ENCODE data around the gene PROK2. TPM values are rescaled to one million over a fixed set of nuclear protein-coding genes. Genes with fewer than 3 reads are reported as not detected.

Gene PROK2
- total RNA-seq, 3 donors from 2014 or later (not counting 1 experiment from before 2014, with no cell fraction given) = 0.54 to 8.7 TPM; not detected in 1

GRCh38 chr3:71759401-71759800 is 25.5 kb downstream of the PROK2 start:
- H3K9me3 ChIP-seq (ENCODE audit: control insufficient read depth, insufficient read depth, low read length) = no peaks in the 10 kb centered on the region
- intact Hi-C loops (cut with micrococcal nuclease) = no loop called here
- Mint-ChIP-seq H3K27me3 (ENCODE audit: low read depth in 2 of 2) (peaks cover 49 to 57% of the 10 kb centered on the region in 2 donors), H3K36me3 (no peaks in the 10 kb centered on the region), H3K4me1 (no peaks in the 10 kb centered on the region), H3K27ac (no peak overlapping the region), H3K4me3 (no peak overlapping the region), H3K9me3 (no peaks in the 10 kb centered on the region)
- H3K27me3 ChIP-seq (ENCODE audit: control insufficient read depth, insufficient read depth, low read length) = peaks cover 5% of the 10 kb centered on the region
- ATAC-seq (peak in 1 of 3 donors; percentile 32), DNase-seq (no peak)
- WGBS (ENCODE audit: insufficient coverage) = 69% methylated on average over 5 of the region's 5 CpGs
- H3K27ac ChIP-seq (ENCODE audit: low read length) = no peak overlapping the region
- no peaks in the 10 kb centered on the region for H3K36me3 ChIP-seq (ENCODE audit: control insufficient read depth, insufficient read depth, low read length)
- no peaks in the 10 kb centered on the region for H3K4me1 ChIP-seq (ENCODE audit: control insufficient read depth, insufficient read depth, low read length)
- TF ChIP-seq, protein P1, sequence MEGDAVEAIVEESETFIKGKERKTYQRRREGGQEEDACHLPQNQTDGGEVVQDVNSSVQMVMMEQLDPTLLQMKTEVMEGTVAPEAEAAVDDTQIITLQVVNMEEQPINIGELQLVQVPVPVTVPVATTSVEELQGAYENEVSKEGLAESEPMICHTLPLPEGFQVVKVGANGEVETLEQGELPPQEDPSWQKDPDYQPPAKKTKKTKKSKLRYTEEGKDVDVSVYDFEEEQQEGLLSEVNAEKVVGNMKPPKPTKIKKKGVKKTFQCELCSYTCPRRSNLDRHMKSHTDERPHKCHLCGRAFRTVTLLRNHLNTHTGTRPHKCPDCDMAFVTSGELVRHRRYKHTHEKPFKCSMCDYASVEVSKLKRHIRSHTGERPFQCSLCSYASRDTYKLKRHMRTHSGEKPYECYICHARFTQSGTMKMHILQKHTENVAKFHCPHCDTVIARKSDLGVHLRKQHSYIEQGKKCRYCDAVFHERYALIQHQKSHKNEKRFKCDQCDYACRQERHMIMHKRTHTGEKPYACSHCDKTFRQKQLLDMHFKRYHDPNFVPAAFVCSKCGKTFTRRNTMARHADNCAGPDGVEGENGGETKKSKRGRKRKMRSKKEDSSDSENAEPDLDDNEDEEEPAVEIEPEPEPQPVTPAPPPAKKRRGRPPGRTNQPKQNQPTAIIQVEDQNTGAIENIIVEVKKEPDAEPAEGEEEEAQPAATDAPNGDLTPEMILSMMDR (IDR thresholded peaks at IDR 0.05) = no peak
- H3K4me3 ChIP-seq (ENCODE audit: low read length) = no peak overlapping the region

GRCh38 chr3:71758091-71758490 is 26.9 kb downstream of the PROK2 start:
- no peak for DNase-seq
- no peak overlapping the region for H3K27ac Mint-ChIP-seq
- H3K27me3 ChIP-seq (ENCODE audit: control insufficient read depth, insufficient read depth, low read length) = peaks cover 6% of the 10 kb centered on the region
- H3K36me3 ChIP-seq (ENCODE audit: control insufficient read depth, insufficient read depth, low read length) = no peaks in the 10 kb centered on the region
- intact Hi-C loops (cut with micrococcal nuclease) = no loop called here
- H3K9me3 ChIP-seq (ENCODE audit: control insufficient read depth, insufficient read depth, low read length) = no peaks in the 10 kb centered on the region
- H3K4me3 Mint-ChIP-seq = no peak overlapping the region
- WGBS (ENCODE audit: insufficient coverage) = 63% methylated on average over 1 of the region's 2 CpGs
- H3K9me3 Mint-ChIP-seq = no peaks in the 10 kb centered on the region
- TF ChIP-seq, protein P1 (IDR thresholded peaks at IDR 0.05) = no peak
- H3K4me3 ChIP-seq (ENCODE audit: low read length) = no peak overlapping the region
- H3K4me1 ChIP-seq (ENCODE audit: control insufficient read depth, insufficient read depth, low read length) = peaks cover under 1% of the 10 kb centered on the region
- H3K27me3 Mint-ChIP-seq (ENCODE audit: low read depth in 2 of 2) = peaks cover 47 to 51% of the 10 kb centered on the region in 2 donors
- H3K36me3 Mint-ChIP-seq = no peaks in the 10 kb centered on the region
- H3K4me1 Mint-ChIP-seq = no peaks in the 10 kb centered on the region
- no peak for ATAC-seq
- H3K27ac ChIP-seq (ENCODE audit: low read length) = no peak overlapping the region

DNA sequence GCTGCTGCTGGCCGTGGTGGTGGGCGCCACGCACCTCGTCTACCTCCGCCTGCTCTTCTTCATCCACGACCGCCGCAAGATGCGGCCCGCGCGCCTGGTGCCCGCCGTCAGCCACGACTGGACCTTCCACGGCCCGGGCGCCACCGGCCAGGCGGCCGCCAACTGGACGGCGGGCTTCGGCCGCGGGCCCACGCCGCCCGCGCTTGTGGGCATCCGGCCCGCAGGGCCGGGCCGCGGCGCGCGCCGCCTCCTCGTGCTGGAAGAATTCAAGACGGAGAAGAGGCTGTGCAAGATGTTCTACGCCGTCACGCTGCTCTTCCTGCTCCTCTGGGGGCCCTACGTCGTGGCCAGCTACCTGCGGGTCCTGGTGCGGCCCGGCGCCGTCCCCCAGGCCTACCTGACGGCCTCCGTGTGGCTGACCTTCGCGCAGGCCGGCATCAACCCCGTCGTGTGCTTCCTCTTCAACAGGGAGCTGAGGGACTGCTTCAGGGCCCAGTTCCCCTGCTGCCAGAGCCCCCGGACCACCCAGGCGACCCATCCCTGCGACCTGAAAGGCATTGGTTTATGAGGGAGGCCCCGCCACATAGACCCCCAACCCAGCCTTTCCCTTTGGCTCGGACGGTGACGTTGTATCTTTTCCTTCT is 30.2 kb downstream of the PROK2 start:
- Mint-ChIP-seq H3K4me3 (peak overlapping the region; percentile 70), H3K27me3 (ENCODE audit: low read depth in 2 of 2) (peaks cover 57% of the 10 kb centered on the region in 2 donors), H3K36me3 (no peaks in the 10 kb centered on the region), H3K4me1 (no peaks in the 10 kb centered on the region), H3K9me3 (no peaks in the 10 kb centered on the region), H3K27ac (no peak overlapping the region)
- DNase-seq (no peak), ATAC-seq (peak in 1 of 3 donors; percentile 47)
- Histone ChIP-seq H3K4me3 (ENCODE audit: low read length) (no peak overlapping the region), H3K4me1 (ENCODE audit: control insufficient read depth, insufficient read depth, low read length) (peaks cover 4% of the 10 kb centered on the region), H3K9me3 (ENCODE audit: control insufficient read depth, insufficient read depth, low read length) (no peaks in the 10 kb centered on the region), H3K36me3 (ENCODE audit: control insufficient read depth, insufficient read depth, low read length) (no peaks in the 10 kb centered on the region), H3K27me3 (ENCODE audit: control insufficient read depth, insufficient read depth, low read length) (peaks cover 15% of the 10 kb centered on the region), H3K27ac (ENCODE audit: low read length) (no peak overlapping the region)
- intact Hi-C loops (cut with micrococcal nuclease) = no loop called here
- WGBS (ENCODE audit: insufficient coverage) = 25% methylated on average over 65 of the region's 65 CpGs
- TF ChIP-seq, protein P1 (IDR thresholded peaks at IDR 0.05) = no peak
